ENCODE measurements around the gene MPV17. TPM values are rescaled to one million over a fixed set of nuclear protein-coding genes. Genes with fewer than 3 reads are reported as not detected.

MPV17 gene
- total and polyA plus RNA-seq, 2 of the 13 experiments (the other 11 are each of a cell fraction or from before 2014, with no cell fraction given): 48.9 to 129 TPM

- TF ChIP-seq ZNF121 (CRISPR knock-in tag; IDR thresholded peaks at IDR 0.05) (0 out of 2 replicates have a peak, but pooled peaks have one; percentile 28), SIN3A (IDR thresholded peaks at IDR 0.05; ENCODE audit: borderline replicate concordance, low read depth, low read length) (0 out of 2 replicates have a peak, but pooled peaks have one; percentile 27), ZFP36L1 (CRISPR knock-in tag; IDR thresholded peaks at IDR 0.05) (no peak), ZNF652 (CRISPR knock-in tag; IDR thresholded peaks at IDR 0.05; ENCODE audit: borderline replicate concordance, low read depth) (no peak), MXD3 (CRISPR knock-in tag; IDR thresholded peaks at IDR 0.05) (no peak), TSC22D2 (CRISPR knock-in tag; IDR thresholded peaks at IDR 0.05; ENCODE audit: borderline replicate concordance) (0 out of 2 replicates have a peak, but pooled peaks have one; percentile 9), TRIM24 (CRISPR knock-in tag; IDR thresholded peaks at IDR 0.05) (no peak), ZNF674 (CRISPR knock-in tag; IDR thresholded peaks at IDR 0.05; ENCODE audit: low read depth) (no peak), RARG (CRISPR knock-in tag; IDR thresholded peaks at IDR 0.05; ENCODE audit: low read depth) (peak; percentile 13; the same call in 1 of the 2 replicates), ZHX2 (IDR thresholded peaks at IDR 0.05; ENCODE audit: low read depth) (no peak), ZHX2 (CRISPR knock-in tag; IDR thresholded peaks at IDR 0.05; ENCODE audit: borderline replicate concordance) (0 out of 2 replicates have a peak, but pooled peaks have one; percentile 51), ZNF75D (CRISPR knock-in tag; IDR thresholded peaks at IDR 0.05; ENCODE audit: borderline replicate concordance) (0 out of 2 replicates have a peak, but pooled peaks have one; percentile 18), BCL3 (CRISPR knock-in tag; IDR thresholded peaks at IDR 0.05) (no peak), DRAP1 (CRISPR knock-in tag; IDR thresholded peaks at IDR 0.05) (peak; percentile 69)
- TF ChIP-seq, protein P1, sequence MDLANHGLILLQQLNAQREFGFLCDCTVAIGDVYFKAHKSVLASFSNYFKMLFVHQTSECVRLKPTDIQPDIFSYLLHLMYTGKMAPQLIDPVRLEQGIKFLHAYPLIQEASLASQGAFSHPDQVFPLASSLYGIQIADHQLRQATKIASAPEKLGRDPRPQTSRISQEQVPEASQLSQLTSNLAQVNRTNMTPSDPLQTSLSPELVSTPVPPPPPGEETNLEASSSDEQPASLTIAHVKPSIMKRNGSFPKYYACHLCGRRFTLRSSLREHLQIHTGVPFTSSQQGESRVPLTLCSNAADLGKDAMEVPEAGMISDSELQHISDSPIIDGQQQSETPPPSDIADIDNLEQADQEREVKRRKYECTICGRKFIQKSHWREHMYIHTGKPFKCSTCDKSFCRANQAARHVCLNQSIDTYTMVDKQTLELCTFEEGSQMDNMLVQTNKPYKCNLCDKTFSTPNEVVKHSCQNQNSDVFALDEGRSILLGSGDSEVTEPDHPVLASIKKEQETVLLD (CRISPR knock-in tag; IDR thresholded peaks at IDR 0.05; ENCODE audit: low read depth): peak; percentile 1; the same call in 1 of the 2 replicates
- TF ChIP-seq, protein P2, sequence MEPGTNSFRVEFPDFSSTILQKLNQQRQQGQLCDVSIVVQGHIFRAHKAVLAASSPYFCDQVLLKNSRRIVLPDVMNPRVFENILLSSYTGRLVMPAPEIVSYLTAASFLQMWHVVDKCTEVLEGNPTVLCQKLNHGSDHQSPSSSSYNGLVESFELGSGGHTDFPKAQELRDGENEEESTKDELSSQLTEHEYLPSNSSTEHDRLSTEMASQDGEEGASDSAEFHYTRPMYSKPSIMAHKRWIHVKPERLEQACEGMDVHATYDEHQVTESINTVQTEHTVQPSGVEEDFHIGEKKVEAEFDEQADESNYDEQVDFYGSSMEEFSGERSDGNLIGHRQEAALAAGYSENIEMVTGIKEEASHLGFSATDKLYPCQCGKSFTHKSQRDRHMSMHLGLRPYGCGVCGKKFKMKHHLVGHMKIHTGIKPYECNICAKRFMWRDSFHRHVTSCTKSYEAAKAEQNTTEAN (CRISPR knock-in tag; conservative IDR thresholded peaks at IDR 0.05): 0 out of 2 replicates have a peak, but pooled peaks have one; percentile 27
These were observed 33.1 kb upstream of the MPV17 start (continued) for GRCh38 chr2:27356056-27356381.

All from HepG2 (cell line).